Stimulated activated CD4-positive, alpha-beta T cell treated with anti-CD3 and anti-CD28 coated beads, Interleukin-4, amount 100 ng/mL, for 24 hours (primary cell): Measurements from ENCODE around the gene RASSF7.

Experiments
- DNase-seq: peaks from one replicate; pipeline ENCODE4 v3.0.0-alpha.2; 2020

The RASSF7 gene

DNA sequence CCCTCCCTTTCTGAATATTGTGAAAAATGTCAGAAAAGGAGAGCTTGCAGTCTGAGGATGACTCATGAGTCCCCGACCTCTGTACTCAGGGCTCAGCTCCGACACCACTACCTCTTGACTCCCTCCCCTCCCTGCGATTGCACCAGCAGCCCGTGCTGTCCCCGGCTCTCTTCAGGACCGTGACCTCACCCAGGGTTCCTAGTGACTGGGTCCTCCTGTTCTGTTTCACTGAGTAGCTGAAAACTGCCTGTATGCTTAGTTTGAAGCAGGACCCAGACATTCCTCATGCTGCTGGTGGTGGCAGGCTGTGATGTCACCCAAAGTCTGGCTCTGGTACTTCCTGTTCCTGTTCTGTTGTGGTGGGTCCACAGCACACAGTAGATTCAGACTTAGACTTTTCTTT lies 27.2 kb downstream of the RASSF7 start:
- DNase-seq: peak; percentile 70

- no peak for DNase-seq
Observed at GRCh38 chr11:589798-590197, 29.0 kb downstream of the RASSF7 start.

GRCh38 chr11:590997-591396 lies 30.2 kb downstream of the RASSF7 start:
- DNase-seq: no peak

GRCh38 chr11:592501-592900 lies 31.7 kb downstream of the RASSF7 start:
- DNase-seq: no peak

DNA sequence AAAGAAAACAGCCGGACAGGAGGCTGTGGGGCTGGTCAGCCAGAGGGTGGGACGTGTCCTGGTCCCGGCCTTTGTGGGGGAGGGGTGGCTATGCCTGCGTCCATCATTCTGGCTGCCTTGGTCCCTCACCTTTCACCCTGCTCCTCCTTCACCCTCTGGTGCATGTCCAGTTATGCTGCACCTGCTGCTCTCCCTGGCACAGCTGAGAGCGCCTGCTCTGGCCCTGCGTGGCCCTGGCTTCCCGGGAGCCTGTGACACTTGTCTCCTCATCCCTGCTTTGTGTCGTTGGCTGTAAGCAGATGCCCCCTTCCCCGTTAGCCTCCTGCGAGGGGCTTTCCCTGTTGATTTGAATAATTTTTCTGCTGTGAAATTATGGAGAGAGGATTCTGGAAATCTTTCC lies 32.1 kb downstream of the RASSF7 start:
- DNase-seq: no peak

GRCh38 chr11:593347-593746 lies 32.6 kb downstream of the RASSF7 start:
- no peak for DNase-seq

DNA sequence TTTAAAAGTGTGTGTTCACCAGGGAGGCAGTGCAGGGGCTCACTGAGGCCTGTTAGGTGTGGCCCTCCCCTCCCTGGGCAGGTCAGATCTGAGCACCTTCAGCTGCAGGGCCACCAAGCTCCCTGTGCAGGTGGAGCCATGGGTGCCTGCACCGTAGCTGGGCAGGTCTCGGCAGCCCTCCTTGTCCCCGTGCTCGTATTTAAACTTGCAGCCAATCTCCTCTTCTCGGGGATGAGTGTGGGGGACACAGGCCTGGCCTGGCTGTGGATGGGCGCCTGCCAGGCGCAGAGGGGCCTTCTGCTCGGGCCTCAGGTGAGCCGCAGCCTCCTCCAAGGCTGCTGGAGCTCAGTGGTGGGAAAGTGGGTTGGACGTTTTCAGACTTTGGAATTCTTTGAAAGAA lies 34.6 kb downstream of the RASSF7 start:
- no peak for DNase-seq

- DNase-seq: no peak
Observed at GRCh38 chr11:596374-596773, 35.6 kb downstream of the RASSF7 start.

DNA sequence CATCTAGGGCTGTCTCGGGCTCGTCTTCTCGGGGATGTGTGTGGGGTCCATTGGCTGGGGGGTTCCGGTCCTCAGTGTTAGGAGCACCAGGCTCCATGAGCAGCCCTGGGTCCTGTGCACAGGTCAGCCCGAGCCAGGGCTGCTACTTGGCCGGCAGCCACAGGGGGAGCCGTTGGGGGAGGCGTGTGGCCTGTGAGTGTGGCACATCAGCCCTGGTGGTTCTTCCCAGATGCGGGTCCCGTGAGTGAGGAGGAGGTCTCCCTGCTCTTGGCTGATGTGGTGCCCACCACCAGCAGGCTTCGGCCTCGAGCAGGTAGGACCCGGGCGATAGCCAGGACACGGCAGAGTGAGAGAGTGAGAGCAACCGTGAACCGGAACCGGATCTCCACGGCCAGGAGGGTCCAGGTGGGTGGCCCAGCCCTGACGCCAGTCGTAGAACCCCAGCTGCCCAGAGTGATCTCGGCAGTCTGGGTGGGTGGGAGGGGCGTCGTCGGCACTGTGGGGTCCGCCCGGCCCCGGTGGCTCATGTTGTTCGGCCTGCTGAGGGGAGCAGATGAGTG lies 36.5 kb downstream of the RASSF7 start:
- DNase-seq: no peak

DNA sequence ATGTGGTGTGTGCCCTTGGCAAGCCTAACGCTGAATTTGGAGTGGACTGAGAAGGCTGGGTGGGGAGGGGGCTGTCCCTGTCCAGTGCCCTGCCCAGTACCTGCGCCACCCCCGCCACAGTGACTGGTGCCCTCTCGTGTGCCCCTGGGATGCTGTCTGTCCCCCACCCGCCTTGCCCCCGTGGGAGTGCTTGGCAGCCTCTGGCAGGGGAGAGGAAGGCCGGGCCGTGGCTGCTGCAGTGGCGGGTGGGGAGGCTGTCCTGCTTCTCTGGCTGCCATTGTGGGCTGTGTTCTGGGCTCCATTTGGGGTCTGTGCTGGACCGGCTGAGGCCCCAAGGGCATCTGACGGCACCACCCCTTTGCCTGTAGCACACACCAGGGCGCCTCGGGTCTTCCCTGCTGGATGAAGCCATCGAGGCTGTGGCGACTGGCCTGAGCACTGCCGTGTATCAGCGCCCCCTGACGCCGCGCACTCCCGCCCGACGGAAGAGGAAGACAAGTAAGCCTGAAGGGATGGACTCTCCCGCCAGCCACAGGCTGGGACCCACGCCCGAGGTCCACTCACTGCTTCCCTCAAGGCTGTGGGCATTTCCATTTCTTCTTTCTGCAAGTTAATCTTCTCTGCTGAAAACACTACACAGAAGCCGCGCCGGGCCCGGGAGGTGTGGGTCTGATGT lies 37.4 kb downstream of the RASSF7 start:
- no peak for DNase-seq

DNA sequence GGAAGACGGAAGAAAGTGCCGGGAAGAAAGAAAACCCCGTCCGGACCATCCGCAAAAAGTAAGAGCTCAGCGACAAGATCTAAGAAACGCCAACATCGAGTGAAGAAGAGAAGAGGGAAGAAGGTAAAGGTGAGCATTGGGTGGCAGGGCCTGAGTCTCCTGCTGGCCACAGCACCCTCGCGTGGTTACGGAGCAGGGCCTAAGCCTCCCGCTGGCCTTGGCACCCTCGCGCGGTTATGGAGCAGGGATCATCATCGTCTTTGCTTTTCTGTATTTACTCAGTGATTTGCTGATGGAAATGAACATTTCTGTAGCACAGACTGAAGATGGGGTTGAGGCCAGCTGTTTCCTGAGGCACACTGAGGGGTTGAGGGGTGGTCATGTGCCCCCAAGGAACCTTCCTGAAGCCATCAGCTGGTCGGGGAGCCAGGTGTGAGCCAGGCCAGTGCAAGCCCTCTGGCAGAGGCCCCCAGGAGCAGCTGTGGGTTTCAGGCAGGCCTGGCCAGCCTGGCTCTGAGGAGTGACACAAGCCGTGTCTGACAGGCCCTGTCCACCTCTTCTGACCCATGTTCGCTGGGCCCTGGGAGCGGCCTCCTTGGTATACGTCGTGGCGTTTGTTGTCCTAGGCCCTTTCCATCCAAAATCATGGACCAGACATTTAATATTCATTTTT lies 40.9 kb downstream of the RASSF7 start:
- no peak for DNase-seq

- DNase-seq: no peak
Observed at GRCh38 chr11:603154-603553, 42.4 kb downstream of the RASSF7 start.

DNA sequence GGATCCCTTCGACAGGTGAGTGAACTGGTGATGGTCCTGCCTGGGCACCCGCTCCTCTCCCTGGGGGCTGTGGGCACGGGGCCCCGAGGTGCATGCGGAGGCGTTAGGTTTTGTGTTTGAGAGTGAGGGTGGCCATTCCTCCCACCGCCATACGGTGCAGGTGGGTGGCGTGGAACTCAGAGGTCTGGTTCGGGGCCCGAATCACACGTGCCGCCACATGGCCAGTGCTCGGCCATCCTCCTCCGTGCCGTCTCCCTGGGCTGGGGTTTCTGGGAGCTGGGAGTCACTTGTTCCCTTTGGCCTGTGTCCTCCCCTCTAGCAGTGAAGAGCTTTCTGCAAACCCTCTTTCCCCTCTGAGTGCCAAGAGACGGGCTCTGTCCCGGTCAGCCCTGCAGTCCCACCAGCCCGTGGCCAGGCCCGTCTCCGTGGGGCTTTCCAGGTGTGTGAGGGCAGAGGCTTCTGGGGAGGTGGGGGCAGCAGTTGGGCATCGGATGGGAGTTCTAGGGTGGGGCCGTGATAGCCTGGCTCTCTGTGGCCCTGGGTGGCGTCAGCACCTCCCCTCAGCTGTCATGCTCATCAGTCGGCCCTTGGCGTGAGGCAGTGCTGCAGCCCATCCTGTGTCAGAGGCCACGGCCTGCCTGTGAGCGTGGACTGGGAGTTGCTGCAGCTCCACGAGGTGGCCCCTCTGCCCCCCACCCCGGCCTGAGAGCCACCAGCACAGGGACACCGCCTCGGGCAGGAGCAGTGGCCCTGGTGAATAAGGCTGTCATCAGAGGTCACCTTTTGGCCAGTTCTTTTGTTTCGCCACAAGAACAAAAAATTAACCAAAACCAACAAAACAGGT lies 44.7 kb downstream of the RASSF7 start:
- DNase-seq: no peak

GRCh38 chr11:606245-606644 lies 45.5 kb downstream of the RASSF7 start:
- no peak for DNase-seq

DNA sequence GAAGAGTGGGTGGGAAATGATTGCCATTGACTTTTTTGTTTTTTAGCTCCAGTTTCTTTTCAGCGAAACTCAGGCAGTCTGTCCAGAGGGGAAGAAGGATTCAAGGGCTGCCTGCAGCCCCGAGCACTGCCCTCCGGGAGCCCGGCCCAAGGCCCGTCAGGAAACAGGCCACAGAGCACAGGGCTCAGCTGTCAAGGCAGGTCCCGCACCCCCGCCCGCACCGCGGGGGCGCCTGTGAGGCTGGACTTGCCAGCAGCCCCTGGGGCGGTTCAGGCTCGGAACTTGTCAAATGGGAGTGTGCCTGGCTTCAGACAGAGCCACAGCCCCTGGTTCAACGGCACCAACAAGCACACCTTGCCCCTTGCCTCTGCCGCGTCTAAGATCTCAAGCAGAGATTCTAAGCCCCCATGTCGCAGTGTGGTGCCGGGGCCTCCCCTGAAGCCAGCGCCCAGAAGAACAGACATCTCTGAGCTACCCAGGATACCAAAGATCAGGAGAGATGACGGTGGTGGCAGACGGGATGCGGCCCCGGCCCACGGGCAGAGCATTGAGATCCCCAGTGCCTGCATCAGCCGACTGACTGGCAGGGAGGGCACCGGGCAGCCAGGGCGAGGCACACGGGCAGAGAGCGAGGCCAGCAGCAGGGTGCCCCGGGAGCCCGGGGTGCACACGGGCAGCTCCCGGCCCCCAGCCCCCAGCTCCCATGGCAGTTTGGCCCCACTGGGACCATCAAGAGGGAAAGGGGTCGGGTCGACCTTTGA lies 46.4 kb downstream of the RASSF7 start:
- no peak for DNase-seq

DNA sequence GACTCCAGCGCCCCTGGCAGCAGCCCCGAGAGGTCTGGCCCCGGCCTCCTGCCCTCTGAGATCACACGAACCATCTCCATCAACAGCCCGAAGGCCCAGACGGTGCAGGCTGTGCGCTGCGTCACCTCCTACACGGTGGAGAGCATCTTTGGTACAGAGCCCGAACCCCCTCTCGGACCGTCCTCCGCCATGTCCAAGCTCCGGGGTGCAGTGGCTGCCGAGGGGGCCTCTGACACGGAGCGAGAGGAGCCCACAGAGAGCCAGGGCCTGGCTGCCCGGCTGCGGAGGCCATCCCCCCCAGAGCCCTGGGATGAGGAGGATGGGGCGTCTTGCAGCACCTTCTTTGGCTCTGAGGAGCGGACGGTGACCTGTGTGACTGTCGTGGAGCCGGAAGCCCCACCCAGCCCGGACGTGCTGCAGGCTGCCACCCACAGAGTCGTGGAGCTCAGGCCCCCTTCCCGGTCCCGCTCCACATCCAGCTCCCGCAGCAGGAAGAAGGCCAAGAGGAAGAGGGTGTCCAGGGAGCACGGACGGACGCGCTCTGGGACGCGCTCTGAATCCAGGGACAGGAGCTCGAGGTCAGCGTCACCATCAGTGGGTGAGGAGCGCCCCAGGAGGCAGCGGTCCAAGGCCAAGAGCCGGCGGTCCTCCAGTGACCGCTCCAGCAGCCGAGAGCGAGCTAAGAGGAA lies 47.3 kb downstream of the RASSF7 start:
- no peak for DNase-seq

GRCh38 chr11:608791-609251 lies 48.1 kb downstream of the RASSF7 start:
- DNase-seq: no peak

DNA sequence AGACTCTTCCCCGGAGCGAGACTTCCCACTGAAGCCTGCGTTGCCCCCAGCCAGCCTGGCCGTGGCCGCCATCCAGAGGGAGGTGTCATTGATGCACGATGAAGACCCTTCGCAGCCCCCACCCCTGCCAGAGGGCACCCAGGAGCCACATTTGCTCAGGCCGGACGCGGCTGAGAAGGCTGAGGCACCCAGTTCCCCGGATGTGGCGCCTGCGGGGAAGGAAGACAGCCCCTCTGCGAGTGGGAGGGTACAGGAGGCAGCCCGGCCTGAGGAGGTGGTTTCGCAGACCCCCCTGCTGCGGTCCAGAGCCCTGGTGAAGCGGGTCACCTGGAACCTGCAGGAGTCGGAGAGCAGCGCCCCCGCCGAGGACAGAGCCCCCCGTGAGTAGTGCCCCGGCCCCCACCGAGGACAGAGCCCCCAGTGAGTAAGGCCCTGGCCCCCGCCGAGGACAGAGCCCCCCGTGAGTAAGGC lies 48.6 kb downstream of the RASSF7 start:
- no peak for DNase-seq

DNA sequence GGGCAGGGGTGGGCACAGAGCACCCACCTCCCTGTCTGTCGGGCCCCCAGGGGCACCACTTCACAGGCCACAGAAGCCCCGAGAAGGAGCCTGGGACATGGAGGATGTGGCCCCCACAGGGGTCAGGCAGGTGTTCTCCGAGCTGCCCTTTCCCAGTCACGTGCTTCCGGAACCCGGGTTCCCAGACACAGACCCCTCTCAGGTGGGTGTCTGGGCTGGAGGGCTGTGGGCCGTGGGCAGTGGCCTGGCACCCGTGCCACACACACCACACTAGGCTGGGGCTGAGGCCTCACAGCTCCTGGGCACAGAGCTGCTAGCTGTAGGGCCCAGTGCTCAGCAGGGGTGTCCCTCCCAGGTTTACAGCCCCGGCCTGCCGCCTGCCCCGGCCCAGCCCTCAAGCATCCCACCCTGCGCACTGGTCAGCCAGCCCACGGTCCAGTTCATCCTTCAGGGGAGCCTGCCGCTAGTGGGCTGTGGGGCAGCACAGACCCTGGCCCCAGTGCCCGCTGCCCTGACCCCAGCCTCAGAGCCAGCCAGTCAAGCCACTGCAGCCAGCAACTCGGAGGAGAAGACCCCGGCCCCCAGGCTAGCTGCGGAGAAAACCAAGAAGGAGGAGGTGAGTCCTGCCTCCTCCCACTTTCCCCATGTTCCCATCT lies 49.5 kb downstream of the RASSF7 start:
- DNase-seq: no peak

GRCh38 chr11:611001-611996 lies 50.5 kb downstream of the RASSF7 start:
- no peak for DNase-seq
